Muscle layer of duodenum (tissue), 2 donors: Measurements from ENCODE around the gene TAS2R41.
"Not testable (repeated sequence)": the region's sequence is repeated elsewhere in the genome, so short reads cannot be mapped to it uniquely, and the experiment has no call there.

ENCODE experiments used
- H3K27ac ChIP-seq: one replicate; pipeline ENCODE4 v1.7.0; 2013; ENCODE audit warnings: mild to moderate bottlenecking, low read length
- H3K27me3 ChIP-seq: one replicate; pipeline ENCODE4 v1.7.0; 2013; ENCODE audit warnings: low read depth, mild to moderate bottlenecking, control low read depth, low read length
- H3K36me3 ChIP-seq, 2 donors: one replicate each; pipeline ENCODE4 v1.7.0; 2013; ENCODE audit warnings: low read length in 2 of 2, control low read depth in 1 of 2, mild to moderate bottlenecking in 1 of 2; ENCODE audit not compliant: insufficient read depth in 2 of 2, control insufficient read depth in 1 of 2
- H3K4me1 ChIP-seq, 2 donors: one replicate each; pipeline ENCODE4 v1.7.0; 2013; ENCODE audit warnings: low read length in 2 of 2, mild to moderate bottlenecking in 2 of 2, control low read depth in 1 of 2, moderate library complexity in 1 of 2; ENCODE audit not compliant: insufficient read depth in 2 of 2, control insufficient read depth in 1 of 2
- H3K4me3 ChIP-seq, 2 donors: one replicate each; pipeline ENCODE4 v1.7.0; 2013; ENCODE audit warnings: low read length in 2 of 2, low read depth in 1 of 2, mild to moderate bottlenecking in 1 of 2
- H3K9me3 ChIP-seq, 2 donors: one replicate each; pipeline ENCODE4 v1.7.0; 2013; ENCODE audit warnings: low read length in 2 of 2, control low read depth in 1 of 2, mild to moderate bottlenecking in 1 of 2; ENCODE audit not compliant: control insufficient read depth in 1 of 2
- donor health status: healthy.

The TAS2R41 gene

DNA sequence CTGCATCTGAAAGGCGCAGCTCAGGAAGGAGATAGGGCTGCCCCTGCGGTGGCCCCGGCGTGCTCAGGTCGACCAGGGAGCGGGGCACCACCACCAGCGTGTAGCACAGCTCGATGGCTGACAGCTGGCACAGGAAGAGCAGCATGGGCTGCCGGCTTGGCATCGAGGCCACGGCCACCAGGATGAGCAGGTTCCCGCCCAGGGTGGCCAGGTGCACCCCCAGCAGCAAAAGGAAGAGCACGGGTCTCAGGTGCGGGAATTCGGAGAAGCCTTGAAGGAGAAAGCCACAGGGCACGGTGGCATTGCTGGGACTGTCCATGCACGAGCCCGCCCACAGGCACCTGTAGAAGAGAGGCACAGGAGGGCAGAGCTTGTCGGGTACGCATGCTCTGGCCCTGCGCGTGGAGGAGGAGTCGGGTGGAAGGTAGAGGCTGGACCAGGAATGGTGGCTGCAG lies 33.9 kb downstream of the TAS2R41 start:
- Histone ChIP-seq H3K36me3 (no peaks in the 10 kb centered on the region), H3K27me3 (no peaks in the 10 kb centered on the region), H3K4me3 (peak overlapping the region in 1 of 2 donors; percentile 47), H3K27ac (no peak overlapping the region), H3K4me1 (no peaks in the 10 kb centered on the region), H3K9me3 (no peaks in the 10 kb centered on the region)

DNA sequence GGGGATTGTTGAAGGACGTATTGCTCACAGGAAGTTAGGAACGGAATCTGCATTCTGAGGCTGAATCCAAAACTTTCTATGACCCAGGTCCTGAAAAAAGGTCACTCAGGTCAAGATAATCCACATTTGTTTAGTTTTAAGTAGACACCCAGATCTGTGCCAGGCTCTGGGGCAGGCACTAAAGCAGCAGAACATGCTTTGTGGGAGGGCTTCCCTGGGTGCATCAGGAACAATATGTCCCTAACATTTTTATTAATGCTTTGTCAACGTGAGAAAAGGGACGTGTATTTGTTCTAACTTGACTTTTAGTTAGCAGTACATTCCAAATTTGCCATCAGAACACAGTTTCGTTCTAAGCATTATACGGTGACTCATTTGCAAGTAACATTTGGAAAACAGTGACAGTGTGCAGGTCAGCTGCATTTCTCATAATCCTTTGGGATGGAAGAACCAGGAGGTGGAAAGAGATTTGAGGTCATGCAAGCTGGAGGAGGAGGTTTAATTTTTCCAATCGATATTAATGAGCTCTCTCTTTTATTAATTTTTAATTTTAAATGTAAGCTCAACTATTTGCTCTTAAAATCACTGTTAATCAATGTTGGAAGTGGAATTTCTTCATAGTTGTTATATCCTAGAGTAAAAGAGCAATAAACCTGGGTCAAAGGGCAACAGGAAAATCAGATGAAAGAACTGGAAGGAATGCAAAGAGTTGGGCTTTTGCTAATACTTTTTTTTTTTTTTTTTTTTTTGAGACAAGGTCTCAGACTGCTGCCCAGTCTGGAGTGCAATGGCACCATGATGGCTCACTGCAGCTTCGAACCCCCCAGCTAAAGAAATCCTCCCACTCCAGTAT lies 35.0 kb downstream of the TAS2R41 start:
- Histone ChIP-seq H3K4me1 (no peaks in the 10 kb centered on the region), H3K9me3 (no peaks in the 10 kb centered on the region), H3K36me3 (no peaks in the 10 kb centered on the region), H3K27ac (no peak overlapping the region), H3K4me3 (no peak overlapping the region), H3K27me3 (no peaks in the 10 kb centered on the region)

DNA sequence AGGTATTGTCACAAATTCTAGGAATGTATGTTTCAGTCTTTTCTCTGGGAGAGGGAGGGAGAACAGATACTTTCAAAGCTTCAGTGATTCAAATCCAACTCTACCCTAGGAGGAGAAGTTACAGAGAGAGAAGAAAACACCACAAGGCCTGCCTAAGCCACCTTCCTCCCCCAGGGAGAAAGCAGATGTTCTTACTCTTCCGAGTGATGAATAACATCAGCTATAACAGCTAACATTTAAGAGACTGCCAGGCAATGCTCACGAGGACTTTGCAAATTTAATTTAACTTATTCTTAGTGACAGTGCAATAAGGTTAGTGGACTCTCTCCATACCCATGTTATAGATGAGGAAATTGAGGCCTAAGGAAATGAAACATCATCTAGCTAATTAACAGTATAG lies 36.8 kb downstream of the TAS2R41 start:
- H3K9me3 ChIP-seq: no peaks in the 10 kb centered on the region
- H3K4me3 ChIP-seq: no peak overlapping the region
- H3K27me3 ChIP-seq: no peaks in the 10 kb centered on the region
- H3K27ac ChIP-seq: no peak overlapping the region
- no peaks in the 10 kb centered on the region for H3K4me1 ChIP-seq
- H3K36me3 ChIP-seq: no peaks in the 10 kb centered on the region

DNA sequence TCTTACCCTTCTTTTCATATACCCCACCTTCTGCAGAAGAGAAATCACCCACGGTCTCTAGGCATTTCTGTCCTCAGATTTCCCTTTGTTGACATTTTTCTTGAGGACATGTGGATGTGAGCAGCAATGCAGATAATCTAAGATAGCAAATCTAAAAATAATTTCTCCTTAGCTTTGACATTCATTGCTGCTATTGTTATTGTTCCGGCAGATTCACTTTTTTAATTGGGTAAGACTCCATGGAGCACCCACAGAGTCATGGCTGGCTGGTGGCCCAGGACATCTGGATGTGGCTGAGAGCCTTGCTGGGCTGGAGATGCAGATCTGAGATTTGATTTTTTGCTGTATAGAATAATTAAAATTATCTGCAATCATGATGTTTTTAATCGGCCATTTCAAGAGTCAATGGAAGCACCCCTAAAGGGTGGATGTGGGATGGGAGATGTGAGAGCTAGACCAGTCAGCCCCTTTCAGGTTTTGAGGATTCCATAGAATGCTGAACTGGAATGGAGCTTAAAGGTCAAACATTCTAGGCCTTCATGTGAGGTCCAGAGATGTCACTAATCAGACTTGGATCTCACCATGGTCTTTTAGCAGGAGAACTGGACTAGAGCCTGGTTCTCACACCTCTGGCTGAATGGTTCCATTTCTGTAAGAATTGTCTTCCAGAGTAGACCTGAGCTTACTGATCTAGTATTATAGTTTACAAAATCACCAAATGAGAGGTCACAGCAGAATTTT lies 37.5 kb downstream of the TAS2R41 start:
- no peaks in the 10 kb centered on the region for H3K9me3 ChIP-seq
- H3K27ac ChIP-seq: no peak overlapping the region
- no peaks in the 10 kb centered on the region for H3K4me1 ChIP-seq
- H3K36me3 ChIP-seq: no peaks in the 10 kb centered on the region
- H3K27me3 ChIP-seq: no peaks in the 10 kb centered on the region
- no peak overlapping the region for H3K4me3 ChIP-seq

DNA sequence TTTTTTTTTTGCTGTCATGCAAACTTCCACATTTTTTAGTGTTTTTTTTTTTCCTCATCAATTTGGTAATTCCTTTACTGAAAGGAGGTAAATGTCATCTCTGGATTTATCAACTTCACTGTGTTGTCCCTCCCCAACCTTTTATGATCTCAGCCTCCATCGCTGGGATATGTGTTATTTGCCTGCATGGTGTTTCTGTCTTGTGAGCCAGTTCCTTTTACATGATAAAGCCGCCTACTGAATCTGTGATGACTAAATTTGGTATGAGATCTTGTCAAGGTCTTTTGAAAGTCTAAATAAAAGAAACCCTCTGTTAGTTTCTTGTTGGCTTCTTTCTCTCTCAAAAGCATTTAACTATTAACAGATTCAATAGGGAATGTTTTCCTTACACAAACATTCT lies 39.3 kb downstream of the TAS2R41 start:
- no peaks in the 10 kb centered on the region for H3K27me3 ChIP-seq
- no peaks in the 10 kb centered on the region for H3K9me3 ChIP-seq
- no peaks in the 10 kb centered on the region for H3K36me3 ChIP-seq
- no peaks in the 10 kb centered on the region for H3K4me1 ChIP-seq
- H3K4me3 ChIP-seq: no peak overlapping the region
- H3K27ac ChIP-seq: no peak overlapping the region

DNA sequence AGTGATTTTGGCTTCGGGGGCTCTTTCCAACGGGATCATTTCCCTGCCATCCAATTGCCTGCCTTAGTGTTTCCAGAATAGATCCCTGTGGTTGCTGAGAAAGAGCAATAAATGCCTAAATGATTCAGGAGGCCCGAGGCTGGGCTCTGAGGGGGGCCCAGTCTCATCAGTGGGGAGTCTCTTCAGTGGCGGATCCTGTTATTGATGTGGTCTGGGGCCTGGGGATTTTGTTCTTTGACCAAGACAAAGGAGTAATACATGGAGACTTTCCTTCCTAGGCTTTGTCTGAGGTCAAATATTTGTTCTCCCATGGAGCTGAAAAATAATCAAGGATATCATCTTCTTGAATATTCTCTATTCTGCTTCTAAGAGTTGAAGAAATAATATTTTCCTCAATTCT lies 40.8 kb downstream of the TAS2R41 start:
- Histone ChIP-seq H3K4me3 (no peak overlapping the region), H3K27ac (no peak overlapping the region)

DNA sequence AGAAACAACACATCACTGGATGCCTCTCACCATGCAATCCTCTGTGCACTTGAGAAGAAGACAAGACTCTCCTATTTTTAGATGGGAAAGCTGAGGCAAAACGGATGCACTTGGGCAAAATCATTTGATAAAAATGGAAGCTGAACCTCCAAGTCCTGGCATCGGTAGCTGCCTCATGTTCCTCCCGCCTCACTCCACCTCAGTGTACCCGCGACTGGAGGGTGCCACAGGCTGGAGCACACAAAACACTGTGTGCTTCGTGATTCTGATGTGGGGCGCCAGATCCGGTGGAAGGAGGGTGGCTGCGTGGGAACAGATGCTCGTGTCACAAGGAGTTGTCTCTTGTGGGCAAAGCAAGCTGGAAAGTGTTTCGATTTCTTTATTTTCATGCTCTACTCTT lies 41.3 kb downstream of the TAS2R41 start:
- Histone ChIP-seq H3K4me3 (no peak overlapping the region), H3K9me3 (no peaks in the 10 kb centered on the region), H3K4me1 (no peaks in the 10 kb centered on the region), H3K36me3 (no peaks in the 10 kb centered on the region), H3K27me3 (no peaks in the 10 kb centered on the region), H3K27ac (no peak overlapping the region)

More for the DNA sequence above, 40.8 kb downstream of the TAS2R41 start:
- Histone ChIP-seq H3K36me3 (no peaks in the 10 kb centered on the region), H3K4me1 (no peaks in the 10 kb centered on the region), H3K9me3 (no peaks in the 10 kb centered on the region), H3K27me3 (no peaks in the 10 kb centered on the region)

DNA sequence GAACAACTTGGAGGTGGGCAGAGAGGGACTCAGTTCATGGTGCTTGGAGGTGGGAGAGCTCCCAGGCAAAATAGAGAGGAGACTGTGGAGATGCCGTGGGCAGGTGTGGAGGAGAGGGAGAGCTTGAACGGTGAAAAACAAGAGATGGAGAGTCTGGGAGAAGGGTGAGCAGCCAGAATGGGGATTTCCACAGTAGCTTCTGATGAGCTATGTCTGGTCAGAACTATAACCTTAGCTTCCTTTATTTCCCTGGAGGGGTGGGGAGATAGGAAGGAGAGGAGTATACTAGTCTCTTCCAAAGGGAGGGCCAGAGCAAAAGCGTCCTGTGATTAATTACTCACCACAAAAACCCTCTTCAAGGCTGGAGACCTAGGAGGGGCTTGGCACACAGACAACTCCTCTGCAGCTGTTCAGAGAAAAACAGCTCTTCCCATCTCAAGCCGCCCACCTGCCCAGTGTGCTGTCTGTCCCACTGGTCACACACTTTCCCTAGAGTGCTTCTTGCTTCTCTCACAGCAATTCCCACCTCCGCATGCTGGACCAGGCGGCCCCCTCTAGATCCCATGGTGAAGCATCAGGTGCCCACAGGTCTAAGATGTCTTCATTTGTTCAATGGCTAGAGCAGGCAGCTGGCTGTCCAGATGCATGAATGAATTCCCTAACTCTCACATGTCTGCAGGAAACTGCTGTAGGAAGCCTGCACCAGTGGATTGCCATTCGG lies 41.9 kb downstream of the TAS2R41 start:
- no peaks in the 10 kb centered on the region for H3K27me3 ChIP-seq
- no peaks in the 10 kb centered on the region for H3K4me1 ChIP-seq

DNA sequence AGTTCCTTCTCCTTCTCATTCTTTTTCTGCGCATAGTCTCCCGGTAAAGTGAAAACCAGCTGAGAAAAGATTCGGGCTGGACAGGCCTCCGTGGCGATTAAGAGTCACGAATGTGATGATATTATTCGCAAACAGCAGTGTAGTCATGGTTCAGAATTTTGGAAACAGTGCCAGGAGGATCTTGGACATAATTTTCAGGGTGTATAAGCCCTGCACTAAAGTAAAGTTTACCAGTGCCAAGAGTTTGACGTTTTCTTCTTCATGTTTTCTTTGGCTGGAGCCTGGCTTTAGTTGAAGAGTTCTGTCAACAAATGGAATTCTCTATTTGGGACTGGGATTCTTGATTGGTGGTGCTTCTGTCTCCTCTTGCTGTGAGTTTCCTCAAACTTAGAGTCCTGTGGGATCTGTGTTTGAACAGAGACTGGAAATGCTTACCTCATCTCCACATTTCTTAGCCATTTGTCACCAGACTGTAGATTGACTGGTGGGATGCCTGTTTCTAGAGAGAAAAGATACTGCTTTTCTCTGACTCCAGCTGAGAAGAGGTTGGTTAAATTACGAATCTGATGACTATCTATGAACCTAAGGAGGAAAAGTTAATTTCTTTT lies 44.7 kb downstream of the TAS2R41 start:
- not testable (repeated sequence) for H3K27me3 ChIP-seq, H3K4me3 ChIP-seq, H3K9me3 ChIP-seq, H3K4me1 ChIP-seq, H3K36me3 ChIP-seq, H3K27ac ChIP-seq

More for the DNA sequence above, 41.9 kb downstream of the TAS2R41 start:
- Histone ChIP-seq H3K9me3 (no peaks in the 10 kb centered on the region), H3K36me3 (no peaks in the 10 kb centered on the region), H3K4me3 (no peak overlapping the region), H3K27ac (no peak overlapping the region)
